ENCODE data around the gene CPLANE1. TPM values are rescaled to one million over a fixed set of nuclear protein-coding genes. Genes with fewer than 3 reads are reported as not detected.

The CPLANE1 gene
- total and polyA plus RNA-seq, 2 donors (not counting 1 experiment from before 2014, with no cell fraction given): 15.3 to 20.0 TPM

DNA sequence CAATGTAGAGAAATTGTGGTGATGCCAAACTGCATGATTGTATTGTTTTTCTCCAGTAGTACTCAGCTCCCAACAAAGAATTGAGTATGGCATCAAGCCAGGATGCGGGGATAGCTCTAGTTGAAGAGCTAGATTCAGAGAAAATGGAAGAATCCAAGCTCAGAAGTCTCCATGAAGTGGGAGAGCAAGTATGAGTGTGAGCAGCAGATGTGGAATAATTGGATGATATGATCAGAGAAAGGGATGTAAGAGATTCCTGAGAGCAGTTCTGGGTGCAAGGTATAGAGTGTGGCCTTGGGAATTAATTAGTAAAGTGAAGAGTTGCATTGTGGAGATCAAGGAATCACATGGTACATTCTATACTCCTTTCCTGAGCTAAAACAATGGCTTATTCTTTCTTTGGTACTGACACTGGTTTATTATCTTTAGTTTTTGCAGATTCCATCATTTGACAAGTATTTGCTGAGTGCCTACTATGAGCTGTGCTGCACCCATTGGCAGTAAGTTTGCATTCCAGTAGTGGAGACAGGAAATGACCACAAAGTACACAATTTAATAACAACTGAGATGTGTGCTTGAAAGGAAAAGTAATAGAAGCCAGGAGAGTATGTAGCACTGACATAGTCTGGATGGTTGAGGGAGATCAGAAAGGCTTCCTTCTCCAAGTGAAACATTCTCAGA, 177.1 kb downstream of the CPLANE1 start:
- Histone ChIP-seq H2AFZ (ENCODE audit: low read length) (no peak overlapping the region), H4K20me1 (ENCODE audit: control insufficient read depth, extremely low read depth, insufficient read depth, low read length) (no peaks in the 10 kb centered on the region), H3K27ac (ENCODE audit: insufficient read depth, low read length) (peak overlapping the region; percentile 44), H3K4me1 (ENCODE audit: control insufficient read depth, extremely low read depth, insufficient read depth, low read length) (no peaks in the 10 kb centered on the region), H3K9ac (ENCODE audit: insufficient read depth, low read length) (no peak overlapping the region), H3K4me2 (ENCODE audit: extremely low read depth, insufficient read depth, low read length) (no peak overlapping the region), H3K4me3 (replicated peaks in 1 of 4; ENCODE audit: control extremely low read depth in 1 of 4, insufficient read depth in 1 of 4, low read depth in 3 of 4, low read length in 4 of 4) (no peak overlapping the region), H3K79me2 (ENCODE audit: control insufficient read depth, insufficient read depth, low read length) (no peaks in the 10 kb centered on the region), H3K36me3 (ENCODE audit: control insufficient read depth, insufficient read depth, low read length) (no peaks in the 10 kb centered on the region), H3K9me3 (ENCODE audit: control insufficient read depth, insufficient read depth, low read depth, low read length) (no peaks in the 10 kb centered on the region), H3K27me3 (ENCODE audit: control insufficient read depth, insufficient read depth, low read length) (no peaks in the 10 kb centered on the region)
- TF ChIP-seq, protein P1, sequence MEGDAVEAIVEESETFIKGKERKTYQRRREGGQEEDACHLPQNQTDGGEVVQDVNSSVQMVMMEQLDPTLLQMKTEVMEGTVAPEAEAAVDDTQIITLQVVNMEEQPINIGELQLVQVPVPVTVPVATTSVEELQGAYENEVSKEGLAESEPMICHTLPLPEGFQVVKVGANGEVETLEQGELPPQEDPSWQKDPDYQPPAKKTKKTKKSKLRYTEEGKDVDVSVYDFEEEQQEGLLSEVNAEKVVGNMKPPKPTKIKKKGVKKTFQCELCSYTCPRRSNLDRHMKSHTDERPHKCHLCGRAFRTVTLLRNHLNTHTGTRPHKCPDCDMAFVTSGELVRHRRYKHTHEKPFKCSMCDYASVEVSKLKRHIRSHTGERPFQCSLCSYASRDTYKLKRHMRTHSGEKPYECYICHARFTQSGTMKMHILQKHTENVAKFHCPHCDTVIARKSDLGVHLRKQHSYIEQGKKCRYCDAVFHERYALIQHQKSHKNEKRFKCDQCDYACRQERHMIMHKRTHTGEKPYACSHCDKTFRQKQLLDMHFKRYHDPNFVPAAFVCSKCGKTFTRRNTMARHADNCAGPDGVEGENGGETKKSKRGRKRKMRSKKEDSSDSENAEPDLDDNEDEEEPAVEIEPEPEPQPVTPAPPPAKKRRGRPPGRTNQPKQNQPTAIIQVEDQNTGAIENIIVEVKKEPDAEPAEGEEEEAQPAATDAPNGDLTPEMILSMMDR (conservative IDR thresholded peaks at IDR 0.05 in 1 of 2, IDR thresholded peaks at IDR 0.05 in 1 of 2; ENCODE audit: low read depth in 1 of 2, low read length in 2 of 2): no peak
- TF ChIP-seq EZH2 (IDR thresholded peaks at IDR 0.05; ENCODE audit: low read length, missing control alignments): no peak
- DNase-seq (ENCODE audit: low read depth in 2 of 2): peak; percentile 40 to 96

DNA sequence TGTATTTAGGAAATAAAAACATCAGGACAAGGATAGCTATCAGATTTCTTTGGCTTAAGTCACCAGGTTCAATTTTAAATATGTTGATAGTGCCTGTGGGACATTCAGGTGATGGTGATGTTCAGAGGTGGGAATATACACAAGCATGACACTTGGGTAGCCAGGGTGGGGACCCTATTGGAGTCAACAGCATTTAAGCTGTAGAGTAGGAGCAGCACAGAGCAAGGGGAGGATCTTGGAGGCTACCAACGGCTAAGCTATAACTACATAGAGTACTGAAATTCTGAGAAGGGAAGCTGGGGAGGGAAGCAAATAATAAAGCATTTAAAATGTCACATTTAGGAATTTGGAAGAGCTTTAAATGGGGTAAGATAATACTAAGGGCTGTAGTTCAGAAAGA, 177.7 kb downstream of the CPLANE1 start:
- DNase-seq (ENCODE audit: low read depth in 2 of 2): no peak
- Histone ChIP-seq H2AFZ (ENCODE audit: low read length) (no peak overlapping the region), H3K4me2 (ENCODE audit: extremely low read depth, insufficient read depth, low read length) (no peak overlapping the region), H3K4me1 (ENCODE audit: control insufficient read depth, extremely low read depth, insufficient read depth, low read length) (no peaks in the 10 kb centered on the region), H3K79me2 (ENCODE audit: control insufficient read depth, insufficient read depth, low read length) (no peaks in the 10 kb centered on the region), H4K20me1 (ENCODE audit: control insufficient read depth, extremely low read depth, insufficient read depth, low read length) (no peaks in the 10 kb centered on the region), H3K4me3 (replicated peaks in 1 of 4; ENCODE audit: control extremely low read depth in 1 of 4, insufficient read depth in 1 of 4, low read depth in 3 of 4, low read length in 4 of 4) (no peak overlapping the region), H3K27ac (ENCODE audit: insufficient read depth, low read length) (no peak overlapping the region), H3K36me3 (ENCODE audit: control insufficient read depth, insufficient read depth, low read length) (no peaks in the 10 kb centered on the region), H3K9ac (ENCODE audit: insufficient read depth, low read length) (no peak overlapping the region), H3K9me3 (ENCODE audit: control insufficient read depth, insufficient read depth, low read depth, low read length) (no peaks in the 10 kb centered on the region), H3K27me3 (ENCODE audit: control insufficient read depth, insufficient read depth, low read length) (no peaks in the 10 kb centered on the region)
- TF ChIP-seq, protein P1 (conservative IDR thresholded peaks at IDR 0.05 in 1 of 2, IDR thresholded peaks at IDR 0.05 in 1 of 2; ENCODE audit: low read depth in 1 of 2, low read length in 2 of 2): no peak
- no peak for TF ChIP-seq EZH2 (IDR thresholded peaks at IDR 0.05; ENCODE audit: low read length, missing control alignments)

DNA sequence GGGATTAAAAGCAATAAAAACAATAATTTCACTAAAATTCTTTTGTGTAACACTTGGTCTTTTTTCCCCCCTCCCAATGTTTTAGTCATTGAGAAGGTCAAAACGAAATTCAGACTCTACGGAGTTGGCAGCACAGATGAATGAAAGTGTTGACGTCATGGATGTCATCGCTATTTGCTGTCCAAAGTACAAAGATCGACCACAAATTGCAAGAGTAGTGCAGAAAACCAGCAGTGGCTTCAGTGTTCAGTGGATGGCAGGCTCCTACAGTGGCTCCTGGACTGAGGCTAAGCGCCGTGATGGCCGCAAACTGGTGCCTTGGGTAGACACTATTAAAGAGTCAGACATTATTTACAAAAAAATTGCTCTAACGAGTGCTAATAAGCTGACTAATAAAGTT, 184.7 kb downstream of the CPLANE1 start:
- H3K27ac ChIP-seq (ENCODE audit: insufficient read depth, low read length): no peak overlapping the region
- H2AFZ ChIP-seq (ENCODE audit: low read length): no peak overlapping the region

More for the DNA sequence above, 184.7 kb downstream of the CPLANE1 start:
- DNase-seq (ENCODE audit: low read depth in 2 of 2): no peak
- Histone ChIP-seq H4K20me1 (ENCODE audit: control insufficient read depth, extremely low read depth, insufficient read depth, low read length) (no peaks in the 10 kb centered on the region), H3K4me2 (ENCODE audit: extremely low read depth, insufficient read depth, low read length) (no peak overlapping the region), H3K9me3 (ENCODE audit: control insufficient read depth, insufficient read depth, low read depth, low read length) (no peaks in the 10 kb centered on the region), H3K9ac (ENCODE audit: insufficient read depth, low read length) (no peak overlapping the region), H3K4me1 (ENCODE audit: control insufficient read depth, extremely low read depth, insufficient read depth, low read length) (no peaks in the 10 kb centered on the region), H3K27me3 (ENCODE audit: control insufficient read depth, insufficient read depth, low read length) (no peaks in the 10 kb centered on the region), H3K36me3 (ENCODE audit: control insufficient read depth, insufficient read depth, low read length) (peaks cover 5% of the 10 kb centered on the region), H3K79me2 (ENCODE audit: control insufficient read depth, insufficient read depth, low read length) (no peaks in the 10 kb centered on the region), H3K4me3 (replicated peaks in 1 of 4; ENCODE audit: control extremely low read depth in 1 of 4, insufficient read depth in 1 of 4, low read depth in 3 of 4, low read length in 4 of 4) (no peak overlapping the region)
- no peak for TF ChIP-seq EZH2 (IDR thresholded peaks at IDR 0.05; ENCODE audit: low read length, missing control alignments)
- TF ChIP-seq, protein P1 (conservative IDR thresholded peaks at IDR 0.05 in 1 of 2, IDR thresholded peaks at IDR 0.05 in 1 of 2; ENCODE audit: low read depth in 1 of 2, low read length in 2 of 2): no peak

All from fibroblast of lung (primary cell).